Measurements from ENCODE around the gene VPS13D. TPM values are rescaled to one million over a fixed set of nuclear protein-coding genes. Genes with fewer than 3 reads are reported as not detected.
A peak's percentile ranks its signal among the peaks of the same experiment; 100 is the strongest.

The VPS13D gene
- total RNA-seq, 4 donors from 2014 or later = 33.2 to 115 (median 56.5) TPM

- H3K27ac ChIP-seq = peak overlapping the region in 1 of 2 donors; percentile 90
- intact Hi-C loops (cut with DNase I; ENCODE audit: low total_unique reads) = no loop called here
- no peak for DNase-seq
- no peaks in the 10 kb centered on the region for H3K27me3 ChIP-seq
- no peaks in the 10 kb centered on the region for H3K36me3 ChIP-seq
- no peaks in the 10 kb centered on the region for H3K9me3 ChIP-seq
- H3K4me1 ChIP-seq = peaks cover 0 to 22% of the 10 kb centered on the region in 2 donors
- H3K4me3 ChIP-seq = no peak overlapping the region
- TF ChIP-seq CTCF (IDR thresholded peaks at IDR 0.05) = no peak
Observed at GRCh38 chr1:12186679-12186985, 43.2 kb upstream of the VPS13D start.

GRCh38 chr1:12188115-12188514, 41.7 kb upstream of the VPS13D start:
- Histone ChIP-seq H3K36me3 (no peaks in the 10 kb centered on the region), H3K9me3 (no peaks in the 10 kb centered on the region), H3K27ac (no peak overlapping the region), H3K4me1 (peaks cover 0 to 22% of the 10 kb centered on the region in 2 donors), H3K4me3 (no peak overlapping the region), H3K27me3 (no peaks in the 10 kb centered on the region)
- no peak for DNase-seq
- TF ChIP-seq POLR2A (IDR thresholded peaks at IDR 0.05) = no peak
- TF ChIP-seq CTCF (IDR thresholded peaks at IDR 0.05) = no peak
- intact Hi-C loops (cut with DNase I; ENCODE audit: low total_unique reads) = no loop called here

GRCh38 chr1:12188657-12189327, 41.0 kb upstream of the VPS13D start:
- H3K9me3 ChIP-seq = no peaks in the 10 kb centered on the region
- H3K36me3 ChIP-seq = no peaks in the 10 kb centered on the region
- intact Hi-C loops (cut with DNase I; ENCODE audit: low total_unique reads) = no loop called here
- H3K4me1 ChIP-seq = peaks cover 0 to 22% of the 10 kb centered on the region in 2 donors
- no peak overlapping the region for H3K4me3 ChIP-seq
- H3K27me3 ChIP-seq = no peaks in the 10 kb centered on the region
- H3K27ac ChIP-seq = no peak overlapping the region
- no peak for TF ChIP-seq CTCF (IDR thresholded peaks at IDR 0.05)
- no peak for TF ChIP-seq POLR2A (IDR thresholded peaks at IDR 0.05)
- DNase-seq = no peak

GRCh38 chr1:12189328-12189682, 40.5 kb upstream of the VPS13D start:
- H3K4me1 ChIP-seq = peaks cover 0 to 21% of the 10 kb centered on the region in 2 donors
- H3K27ac ChIP-seq = no peak overlapping the region
- no peak for DNase-seq
- H3K4me3 ChIP-seq = no peak overlapping the region
- intact Hi-C loops (cut with DNase I; ENCODE audit: low total_unique reads) = no loop called here
- TF ChIP-seq CTCF (IDR thresholded peaks at IDR 0.05) (no peak), POLR2A (IDR thresholded peaks at IDR 0.05) (no peak)
- no peaks in the 10 kb centered on the region for H3K36me3 ChIP-seq
- H3K27me3 ChIP-seq = no peaks in the 10 kb centered on the region
- H3K9me3 ChIP-seq = no peaks in the 10 kb centered on the region

GRCh38 chr1:12191242-12192032, 38.4 kb upstream of the VPS13D start:
- Histone ChIP-seq H3K4me3 (no peak overlapping the region), H3K27ac (no peak overlapping the region), H3K9me3 (no peaks in the 10 kb centered on the region), H3K27me3 (no peaks in the 10 kb centered on the region), H3K36me3 (no peaks in the 10 kb centered on the region), H3K4me1 (no peaks in the 10 kb centered on the region)
- intact Hi-C loops (cut with DNase I; ENCODE audit: low total_unique reads) = no loop called here
- no peak for TF ChIP-seq CTCF (IDR thresholded peaks at IDR 0.05)
- TF ChIP-seq POLR2A (IDR thresholded peaks at IDR 0.05) = no peak
- no peak for DNase-seq

Measured in uterus (tissue), 4 donors.